HG03108 (cell line): ENCODE results near the gene CLN6.

Experiments
- ATAC-seq: cut with Tn5 transposase; IDR thresholded peaks from one replicate; pipeline ENCODE4 v1.9.1; 2021; ENCODE audit warnings: moderate library complexity; ENCODE audit not compliant: unreplicated experiment

Gene CLN6

GRCh38 chr15:68229386-68230156, at the start of gene CLN6:
TSS of gene CLN6 (minus strand) at chr15:68229728. CDS start at chr15:68229584, 144 bp downstream.
- ATAC-seq: peak; percentile 54

- ATAC-seq: no peak
These were observed 49.3 kb upstream of the CLN6 start for GRCh38 chr15:68278595-68279405.

GRCh38 chr15:68278345-68278594, 48.7 kb upstream of the CLN6 start:
- ATAC-seq: no peak

- ATAC-seq: peak; percentile 68
These were observed 48.2 kb upstream of the CLN6 start, which contains the start of gene FEM1B for GRCh38 chr15:68277603-68278344. TSS of gene FEM1B (plus strand) at chr15:68277745. CDS start at chr15:68278418, 673 bp downstream.

DNA sequence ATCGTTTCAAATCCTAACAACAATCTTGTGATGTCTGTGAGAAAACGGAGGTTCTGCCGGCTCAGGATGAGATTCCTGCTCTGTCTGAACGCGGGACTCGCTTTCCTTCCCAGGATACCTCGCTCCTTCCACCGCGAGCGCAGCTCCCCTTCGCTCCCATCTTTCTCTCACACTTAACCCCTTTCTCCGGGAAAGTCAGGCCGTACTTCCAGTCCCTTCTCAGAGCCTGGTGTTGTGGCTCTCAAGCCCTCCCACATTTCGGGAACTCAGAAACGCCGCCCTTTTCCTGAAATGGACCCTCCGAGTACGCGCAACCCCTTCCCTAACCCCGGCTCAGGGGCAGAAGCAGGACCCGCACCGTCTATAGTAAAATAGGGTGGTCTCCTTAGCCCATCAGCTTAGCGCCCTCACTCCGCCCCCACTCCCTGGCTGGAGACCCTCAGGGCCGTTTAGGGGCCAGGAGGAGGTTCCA, 47.6 kb upstream of the CLN6 start:
- no peak for ATAC-seq

- no peak for ATAC-seq
These were observed 47.1 kb upstream of the CLN6 start for GRCh38 chr15:68276668-68277067.

DNA sequence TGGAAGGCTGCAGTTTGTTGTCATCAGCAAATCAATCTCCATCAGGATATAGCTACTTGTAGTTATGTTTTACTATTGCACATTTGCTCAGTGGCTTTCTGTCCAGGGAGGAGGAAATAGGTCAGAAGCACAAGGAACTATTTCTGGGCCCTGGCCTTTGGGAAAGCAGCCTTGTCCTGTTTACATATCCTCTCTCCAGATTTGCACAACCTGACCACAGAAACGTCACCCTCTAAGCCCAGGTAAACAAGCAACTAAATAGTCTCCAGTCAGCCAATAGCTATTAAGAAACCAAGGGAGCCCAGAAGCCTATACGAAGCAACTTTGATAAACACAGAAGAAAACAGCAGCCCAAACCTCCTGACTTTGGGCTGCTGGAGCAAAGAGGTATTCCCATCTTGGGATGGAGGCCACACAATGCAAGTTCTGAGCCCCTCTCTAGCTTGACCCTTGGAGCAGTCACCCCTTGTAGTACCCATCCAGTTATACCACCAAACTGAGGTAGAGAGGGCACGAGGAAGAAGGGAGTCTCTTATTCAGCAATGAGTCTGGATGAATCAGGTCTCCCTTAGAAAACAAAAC, 45.7 kb upstream of the CLN6 start:
- no peak for ATAC-seq

GRCh38 chr15:68274201-68274848, 44.8 kb upstream of the CLN6 start:
- no peak for ATAC-seq

- ATAC-seq: no peak
These were observed 43.3 kb upstream of the CLN6 start for GRCh38 chr15:68272721-68273271.

DNA sequence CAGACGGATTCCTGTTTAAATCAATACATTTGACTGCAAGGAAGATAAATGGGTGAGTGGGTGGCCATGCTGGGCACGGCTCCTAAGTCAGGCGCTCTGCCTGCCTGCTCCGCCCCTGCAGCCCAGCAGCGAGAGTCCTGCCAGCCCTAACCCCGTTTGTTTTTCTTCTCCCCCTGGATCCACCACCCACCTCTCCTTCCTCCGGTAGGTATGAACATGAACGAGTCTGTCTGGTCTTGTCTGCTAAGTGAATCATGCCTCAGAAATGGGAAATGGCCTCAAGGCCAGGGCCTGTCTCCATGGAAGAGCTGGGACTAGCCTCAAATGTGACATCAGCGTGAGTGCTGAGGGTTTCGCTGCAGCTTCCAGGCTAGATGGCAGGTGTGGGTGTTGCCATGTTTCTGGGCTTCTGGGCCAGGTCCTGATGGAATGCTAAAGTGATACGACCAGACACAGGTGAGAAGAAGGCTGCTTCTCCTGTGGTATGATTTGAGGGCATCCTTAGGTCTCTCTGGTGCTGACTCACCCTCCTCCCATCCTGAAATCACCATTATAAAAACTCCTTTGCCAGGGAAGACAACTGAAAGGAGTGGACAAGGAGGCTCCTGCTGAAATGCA, 42.4 kb upstream of the CLN6 start:
- ATAC-seq: no peak

DNA sequence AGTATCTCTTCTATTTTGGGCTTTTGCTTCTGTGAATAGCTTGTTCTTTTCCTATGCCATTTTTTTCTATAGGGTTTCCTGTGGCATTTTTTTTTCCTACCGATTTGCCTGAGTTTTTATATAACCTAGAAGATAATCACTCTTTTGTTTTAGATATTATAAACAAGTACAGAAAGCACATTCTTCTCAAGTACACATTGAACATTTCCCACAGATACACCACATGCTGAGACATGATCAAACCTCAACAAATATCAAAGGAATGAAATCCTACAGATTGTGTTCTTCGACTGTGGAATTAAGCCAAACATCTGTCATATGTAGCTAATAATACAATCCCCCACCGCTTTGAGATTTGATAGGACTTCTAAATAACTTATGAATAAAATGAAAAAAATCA, 38.9 kb upstream of the CLN6 start:
- ATAC-seq: no peak

DNA sequence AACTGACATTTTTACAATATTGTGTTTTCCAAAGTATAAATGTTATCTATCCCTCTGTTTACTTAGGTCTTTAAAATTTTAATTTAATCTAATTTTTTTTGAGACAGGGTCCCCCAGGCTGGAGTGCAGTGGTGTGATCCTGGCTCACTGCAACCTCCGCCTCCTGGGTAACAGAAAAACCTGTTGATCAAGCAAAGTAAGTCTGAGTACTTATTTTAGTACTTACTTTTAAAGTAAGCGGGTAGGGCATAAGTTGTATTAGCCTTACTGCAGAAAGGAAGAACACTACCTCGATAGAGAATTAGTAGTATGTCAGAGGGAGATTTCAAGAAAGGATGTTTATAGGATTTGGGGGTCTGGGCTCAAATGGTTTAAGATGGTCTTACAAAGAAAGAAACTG, 36.1 kb upstream of the CLN6 start:
- no peak for ATAC-seq

- no peak for ATAC-seq
These were observed 35.6 kb upstream of the CLN6 start for GRCh38 chr15:68265081-68265480.

GRCh38 chr15:68264282-68264681, 34.8 kb upstream of the CLN6 start:
- no peak for ATAC-seq

- no peak for ATAC-seq
These were observed 33.2 kb upstream of the CLN6 start for GRCh38 chr15:68262514-68263356.

GRCh38 chr15:68261980-68262379, 32.5 kb upstream of the CLN6 start:
- ATAC-seq: no peak

- no peak for ATAC-seq
These were observed 31.7 kb upstream of the CLN6 start for GRCh38 chr15:68261241-68261640.

GRCh38 chr15:68259883-68260282, 30.4 kb upstream of the CLN6 start:
- no peak for ATAC-seq

GRCh38 chr15:68258692-68259091, 29.2 kb upstream of the CLN6 start:
- no peak for ATAC-seq
